GM19351 (cell line): ENCODE results near the gene SUCO.
"Not testable (repeated sequence)": the region's sequence is repeated elsewhere in the genome, so short reads cannot be mapped to it uniquely, and the experiment has no call there.

Experiments
- ATAC-seq: cut with Tn5 transposase; IDR thresholded peaks from one replicate; pipeline ENCODE4 v1.9.1; 2021; ENCODE audit warnings: mild to moderate bottlenecking, moderate library complexity; ENCODE audit not compliant: unreplicated experiment

The SUCO gene

DNA sequence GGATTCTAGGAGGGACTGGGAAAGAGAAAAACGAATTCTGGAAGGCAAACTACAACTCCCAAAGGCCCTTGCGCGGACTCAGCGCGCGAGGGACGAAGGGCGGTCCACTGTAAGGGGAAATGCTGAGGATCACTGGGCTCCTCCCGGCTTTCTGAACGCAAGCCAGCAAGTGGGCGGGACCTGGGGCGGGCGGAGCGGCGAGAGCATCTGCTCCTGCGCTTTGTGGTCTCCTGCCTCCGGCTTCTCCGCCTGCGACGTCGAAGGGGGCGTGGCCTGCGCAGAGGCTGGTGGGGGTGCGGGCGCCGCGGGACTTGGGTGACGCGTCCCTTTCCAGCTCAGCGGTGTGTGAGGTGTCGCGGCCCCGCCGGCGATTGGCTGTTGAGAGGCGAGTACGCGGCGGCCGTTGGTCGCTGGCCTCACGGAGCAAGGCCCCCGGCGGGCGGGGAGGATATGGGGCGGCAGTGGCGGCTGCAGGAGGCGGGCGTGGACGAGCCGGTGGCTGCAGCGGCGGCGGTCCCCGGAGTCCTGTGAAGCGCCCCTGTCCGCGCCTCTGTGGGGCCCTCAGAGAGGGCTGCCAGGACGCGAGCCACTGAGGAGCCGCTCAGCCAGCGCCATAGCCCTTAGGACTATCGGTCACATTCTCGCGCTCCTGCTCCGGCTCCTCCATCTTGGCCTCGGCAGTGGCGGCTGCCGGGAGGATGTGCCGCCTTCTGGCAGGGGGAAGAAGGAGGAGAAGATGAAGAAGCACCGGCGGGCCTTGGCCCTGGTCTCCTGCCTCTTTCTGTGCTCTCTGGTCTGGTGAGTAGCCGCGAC, at the start of gene SUCO:
Gene SUCO (plus strand): TSS at position 451 of the 813 bp plus-strand sequence. CDS start 286 bp downstream, at position 737.
- peak; percentile 81 for ATAC-seq

DNA sequence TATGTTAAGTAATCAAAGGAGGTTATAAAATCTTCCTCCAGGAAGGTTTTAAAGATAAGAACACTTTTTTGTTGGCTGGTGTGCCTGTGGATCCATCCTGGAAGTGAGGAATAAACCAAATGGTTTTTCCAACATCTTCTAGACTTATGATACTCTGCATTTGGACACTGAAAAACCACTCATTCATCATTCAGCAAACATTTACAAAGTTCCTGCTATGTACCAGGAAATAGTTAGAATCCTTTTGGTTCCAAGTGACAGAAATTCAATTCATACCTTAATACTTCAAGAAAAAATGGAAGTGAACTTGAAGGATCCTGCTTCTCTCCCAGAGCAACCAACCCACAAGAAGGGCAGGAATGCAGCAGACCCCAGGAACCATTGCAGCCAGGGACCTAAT, 49.5 kb upstream of the SUCO start:
- no peak for ATAC-seq

- ATAC-seq: no peak
Measured at GRCh38 chr1:172484252-172484651, 48.7 kb upstream of the SUCO start.

DNA sequence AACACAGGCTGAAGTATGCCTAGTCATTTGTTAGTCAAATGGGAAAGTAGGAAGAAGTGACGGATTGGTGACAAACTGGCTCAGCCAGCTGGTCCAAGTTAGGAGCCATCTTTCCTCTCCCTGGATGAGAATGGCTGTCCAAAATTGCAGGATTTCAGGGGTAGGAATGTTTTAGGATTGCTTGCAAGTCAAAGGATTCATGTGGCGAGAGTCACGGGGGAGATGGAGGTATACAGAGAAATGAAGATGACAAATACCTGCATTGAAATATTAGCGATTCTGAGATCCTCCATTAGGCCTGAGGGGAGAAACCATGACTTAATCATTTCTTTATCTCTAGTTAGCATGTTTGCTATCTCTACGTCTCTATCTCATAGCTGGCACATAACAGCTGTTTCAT, 47.3 kb upstream of the SUCO start:
- no peak for ATAC-seq

GRCh38 chr1:172486805-172487454, 46.0 kb upstream of the SUCO start:
- ATAC-seq: no peak

- no peak for ATAC-seq
Measured at GRCh38 chr1:172487550-172487949, 45.4 kb upstream of the SUCO start.

DNA sequence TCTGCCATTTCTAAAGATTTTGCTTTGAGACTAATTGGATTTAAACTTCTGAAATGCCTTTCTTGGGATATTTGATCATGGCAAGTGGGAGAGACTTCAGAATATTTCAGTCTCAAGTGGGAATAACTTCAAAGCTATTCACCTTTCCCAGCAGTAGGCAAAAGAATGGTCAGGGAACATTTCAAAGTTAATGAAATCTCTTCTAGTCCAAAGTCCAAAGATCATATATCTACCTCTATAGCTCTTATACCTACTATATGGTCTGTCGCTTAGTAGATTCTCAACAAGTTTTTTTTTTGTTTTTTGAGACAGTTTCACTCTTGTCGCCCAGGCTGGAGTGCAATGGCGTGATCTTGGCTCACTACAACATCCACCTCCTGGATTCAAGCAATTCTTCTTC, 44.6 kb upstream of the SUCO start:
- no peak for ATAC-seq

DNA sequence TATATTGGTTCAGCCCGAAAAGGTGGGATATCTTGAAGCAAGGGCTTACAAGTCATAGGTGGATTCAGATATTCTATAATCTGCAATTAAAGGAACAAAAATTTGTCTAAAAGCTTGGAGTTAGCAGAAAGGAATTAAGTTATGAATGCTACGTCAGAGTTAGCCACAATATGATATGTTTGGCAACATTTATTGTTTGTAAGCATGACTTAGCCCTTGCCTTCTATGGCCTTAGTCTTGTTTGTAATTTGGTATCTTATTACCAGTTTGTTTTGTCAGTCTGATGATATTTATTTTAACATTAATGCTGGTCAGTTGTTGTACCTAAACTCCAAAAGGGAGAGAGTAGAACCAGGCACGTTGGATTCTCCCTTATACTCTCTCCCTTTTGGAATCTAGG, 43.1 kb upstream of the SUCO start:
- ATAC-seq: no peak

- no peak for ATAC-seq
Measured at GRCh38 chr1:172492421-172492820, 40.5 kb upstream of the SUCO start.

DNA sequence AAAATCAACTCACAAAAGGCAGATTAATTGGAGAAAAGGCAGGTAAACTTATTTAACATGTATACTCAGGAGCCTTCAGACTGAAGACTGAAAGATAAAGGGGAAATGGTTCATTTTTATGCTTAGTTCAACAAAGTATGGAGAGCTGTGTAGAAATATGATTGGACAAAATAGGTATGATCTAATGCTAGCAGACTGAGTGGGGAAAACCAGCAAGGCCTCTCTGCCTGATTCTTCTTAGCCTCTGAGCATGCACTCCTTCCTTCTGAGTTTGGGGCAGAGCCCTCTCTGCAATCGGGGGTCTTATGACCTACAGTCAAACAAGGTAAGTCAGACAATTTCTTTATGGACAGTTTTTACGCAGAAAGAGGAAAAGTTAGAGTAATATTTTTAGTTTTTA, 38.8 kb upstream of the SUCO start:
- ATAC-seq: no peak

- ATAC-seq: not testable (repeated sequence)
Measured at GRCh38 chr1:172496127-172496526, 36.8 kb upstream of the SUCO start.

DNA sequence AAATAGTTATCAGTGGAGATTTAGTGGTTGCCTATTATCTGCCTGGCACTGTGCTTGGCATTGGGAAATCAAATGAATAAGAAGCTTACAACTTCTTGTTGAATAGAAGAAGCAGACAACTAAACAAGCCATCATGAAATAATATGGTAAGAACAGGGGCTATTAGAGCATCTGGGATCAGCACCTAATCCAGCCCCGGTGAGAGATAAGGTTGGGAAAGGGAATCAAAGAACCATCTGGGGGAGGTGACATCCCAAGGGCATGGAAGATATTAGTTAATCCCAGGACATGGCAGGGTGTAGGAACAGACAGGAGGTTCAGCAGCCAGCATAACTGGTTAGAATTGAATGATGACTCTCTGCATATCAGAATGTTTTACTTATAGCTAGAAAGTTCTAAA, 36.3 kb upstream of the SUCO start:
- ATAC-seq: no peak

- no peak for ATAC-seq
Measured at GRCh38 chr1:172497230-172497629, 35.7 kb upstream of the SUCO start.

GRCh38 chr1:172498857-172499256, 34.1 kb upstream of the SUCO start:
- ATAC-seq: no peak

DNA sequence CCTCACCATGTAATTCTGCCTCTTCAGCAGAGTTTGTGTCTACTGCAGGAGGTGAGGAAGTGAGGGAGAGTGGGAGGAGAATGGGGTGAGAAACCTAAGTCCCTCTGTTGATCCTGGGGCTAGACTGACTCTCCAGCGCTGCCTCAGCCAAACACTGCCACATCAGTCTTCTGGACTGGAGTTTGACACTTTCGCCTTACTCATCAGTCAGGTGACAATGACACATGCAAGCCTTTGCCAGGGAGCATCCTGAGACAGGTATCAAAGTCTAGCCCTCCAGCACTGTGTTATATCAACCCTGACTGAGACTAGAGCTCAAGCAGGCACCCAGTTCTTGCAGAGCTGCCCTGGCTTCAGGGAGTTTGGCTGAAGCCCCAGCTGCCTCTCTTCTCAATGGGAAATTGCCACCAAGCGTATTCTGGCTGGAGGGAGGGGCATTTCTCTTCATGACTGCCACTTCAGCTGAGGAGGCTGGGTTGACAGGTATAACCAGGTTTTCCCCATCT, 33.3 kb upstream of the SUCO start:
- no peak for ATAC-seq

DNA sequence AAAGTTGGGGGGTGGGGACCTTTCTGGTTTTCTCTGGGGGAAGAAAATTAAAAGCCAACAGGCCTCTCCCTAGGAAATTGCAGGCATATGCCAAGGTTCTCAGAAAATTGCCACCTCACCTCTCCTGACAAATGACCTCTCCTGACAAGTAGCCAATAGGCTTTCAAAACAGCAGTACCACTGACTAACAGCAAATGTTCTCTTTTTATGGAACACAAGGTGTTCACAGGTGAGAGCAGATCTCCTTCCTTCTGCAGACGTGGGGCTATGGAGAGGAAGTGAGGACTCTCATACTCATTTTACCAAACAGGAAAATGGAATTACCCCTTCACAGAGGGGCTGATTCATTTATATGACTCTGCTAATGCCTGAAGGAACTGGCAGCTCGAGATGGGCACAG, 32.7 kb upstream of the SUCO start:
- ATAC-seq: no peak

- ATAC-seq: no peak
Measured at GRCh38 chr1:172507741-172508140, 25.2 kb upstream of the SUCO start.

DNA sequence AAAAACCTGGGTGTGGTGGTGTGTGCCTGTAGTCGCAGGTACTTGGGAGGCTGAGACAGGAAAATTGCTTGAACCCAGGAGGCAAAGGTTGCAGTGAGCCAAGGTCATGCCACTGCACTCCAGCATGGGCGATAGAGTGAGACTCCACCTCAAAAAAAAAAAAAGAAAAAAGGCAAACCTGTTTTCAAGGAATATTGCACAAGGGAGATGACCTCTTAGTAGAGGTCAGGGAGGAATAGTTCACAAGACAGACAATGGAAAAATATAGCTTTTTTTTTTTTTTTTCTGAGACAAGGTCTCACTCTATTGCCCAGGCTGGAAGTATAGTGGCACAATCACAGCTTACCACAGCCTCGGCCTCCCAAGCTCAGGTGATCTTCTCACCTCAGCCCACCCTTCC, 22.5 kb upstream of the SUCO start:
- no peak for ATAC-seq

GRCh38 chr1:172512591-172512990, 20.4 kb upstream of the SUCO start:
- no peak for ATAC-seq

DNA sequence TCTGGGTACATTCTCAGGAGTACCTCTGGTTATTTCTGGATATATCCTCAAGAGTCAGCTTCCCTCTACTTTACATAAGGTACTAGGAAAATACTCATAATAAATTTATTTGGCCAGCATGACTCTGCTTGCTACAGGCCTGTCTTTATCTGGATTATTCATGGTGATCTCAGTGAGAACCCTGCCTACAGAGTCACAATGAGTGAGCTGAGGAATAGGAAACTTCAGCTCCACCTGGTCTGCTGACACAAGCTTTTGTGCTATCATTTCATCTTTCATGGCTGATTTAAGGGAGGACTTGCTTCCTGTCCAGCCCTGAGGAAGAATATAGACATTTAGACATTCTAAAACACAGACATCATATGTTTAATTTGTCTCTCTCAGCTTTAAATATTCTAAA, 19.5 kb upstream of the SUCO start:
- ATAC-seq: no peak

- no peak for ATAC-seq
Measured at GRCh38 chr1:172514108-172514507, 18.8 kb upstream of the SUCO start.

DNA sequence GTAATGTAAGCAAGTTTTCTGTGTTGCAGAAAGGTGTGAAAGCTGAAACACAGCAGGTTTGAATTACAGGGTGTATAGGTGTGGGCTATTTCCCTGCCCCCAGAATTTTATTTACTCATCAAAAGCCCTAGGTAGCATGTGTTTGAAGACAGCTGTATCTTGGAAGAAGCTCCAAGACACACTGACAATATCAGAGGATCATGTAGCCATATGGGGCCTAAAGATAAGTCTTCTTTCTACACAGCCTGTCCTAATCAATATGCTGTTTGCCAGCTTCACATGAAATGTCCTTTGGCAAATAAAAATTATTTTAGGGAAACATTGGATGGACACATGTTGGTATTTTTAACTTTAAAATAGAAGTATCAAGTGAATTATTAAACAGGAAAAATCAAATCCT, 17.5 kb upstream of the SUCO start:
- no peak for ATAC-seq
